BE2C (cell line): Measurements from ENCODE around the gene RBMS3.

Experiments
- DNase-seq: peaks from one replicate; pipeline ENCODE4 v3.0.0-alpha.2; 2020
- H3K27me3 ChIP-seq: fragments of 250-450 bp; sonication (Bioruptor Pico); 2 replicates; pipeline ENCODE4 v1.5.1; 2020; ENCODE audit warnings: mild to moderate bottlenecking
- H3K36me3 ChIP-seq: fragments of 250-450 bp; sonication (Bioruptor Pico); 2 replicates; pipeline ENCODE4 v1.5.1; 2020; ENCODE audit warnings: mild to moderate bottlenecking
- H3K4me1 ChIP-seq: fragments of 250-450 bp; sonication (Bioruptor Pico); 2 replicates; pipeline ENCODE4 v1.5.1; 2020
- H3K4me3 ChIP-seq: 2 replicates; pipeline ENCODE4 v1.5.1; 2011; ENCODE audit warnings: low read depth, low read length
- H3K9me3 ChIP-seq: fragments of 250-450 bp; sonication (Bioruptor Pico); 2 replicates; pipeline ENCODE4 v1.5.1; 2020
- TF ChIP-seq, protein P1 (sequence below): IDR thresholded peaks from 2 replicates; pipeline ENCODE4 v1.5.1; 2012; ENCODE audit warnings: mild to moderate bottlenecking, low read depth, low read length

The RBMS3 gene

GRCh38 chr3:29581311-29581710 lies 300.4 kb downstream of the RBMS3 start:
- no peak for DNase-seq
- H3K4me3 ChIP-seq = no peak overlapping the region
- no peaks in the 10 kb centered on the region for H3K9me3 ChIP-seq
- no peaks in the 10 kb centered on the region for H3K36me3 ChIP-seq
- H3K27me3 ChIP-seq = no peaks in the 10 kb centered on the region
- TF ChIP-seq, protein P1, sequence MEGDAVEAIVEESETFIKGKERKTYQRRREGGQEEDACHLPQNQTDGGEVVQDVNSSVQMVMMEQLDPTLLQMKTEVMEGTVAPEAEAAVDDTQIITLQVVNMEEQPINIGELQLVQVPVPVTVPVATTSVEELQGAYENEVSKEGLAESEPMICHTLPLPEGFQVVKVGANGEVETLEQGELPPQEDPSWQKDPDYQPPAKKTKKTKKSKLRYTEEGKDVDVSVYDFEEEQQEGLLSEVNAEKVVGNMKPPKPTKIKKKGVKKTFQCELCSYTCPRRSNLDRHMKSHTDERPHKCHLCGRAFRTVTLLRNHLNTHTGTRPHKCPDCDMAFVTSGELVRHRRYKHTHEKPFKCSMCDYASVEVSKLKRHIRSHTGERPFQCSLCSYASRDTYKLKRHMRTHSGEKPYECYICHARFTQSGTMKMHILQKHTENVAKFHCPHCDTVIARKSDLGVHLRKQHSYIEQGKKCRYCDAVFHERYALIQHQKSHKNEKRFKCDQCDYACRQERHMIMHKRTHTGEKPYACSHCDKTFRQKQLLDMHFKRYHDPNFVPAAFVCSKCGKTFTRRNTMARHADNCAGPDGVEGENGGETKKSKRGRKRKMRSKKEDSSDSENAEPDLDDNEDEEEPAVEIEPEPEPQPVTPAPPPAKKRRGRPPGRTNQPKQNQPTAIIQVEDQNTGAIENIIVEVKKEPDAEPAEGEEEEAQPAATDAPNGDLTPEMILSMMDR = no peak
- peaks cover 14% of the 10 kb centered on the region for H3K4me1 ChIP-seq

GRCh38 chr3:29582273-29582672 lies 301.4 kb downstream of the RBMS3 start:
- Histone ChIP-seq H3K27me3 (no peaks in the 10 kb centered on the region), H3K4me3 (no peak overlapping the region), H3K36me3 (no peaks in the 10 kb centered on the region), H3K9me3 (no peaks in the 10 kb centered on the region), H3K4me1 (peaks cover 14% of the 10 kb centered on the region)
- TF ChIP-seq, protein P1 = no peak
- no peak for DNase-seq

DNA sequence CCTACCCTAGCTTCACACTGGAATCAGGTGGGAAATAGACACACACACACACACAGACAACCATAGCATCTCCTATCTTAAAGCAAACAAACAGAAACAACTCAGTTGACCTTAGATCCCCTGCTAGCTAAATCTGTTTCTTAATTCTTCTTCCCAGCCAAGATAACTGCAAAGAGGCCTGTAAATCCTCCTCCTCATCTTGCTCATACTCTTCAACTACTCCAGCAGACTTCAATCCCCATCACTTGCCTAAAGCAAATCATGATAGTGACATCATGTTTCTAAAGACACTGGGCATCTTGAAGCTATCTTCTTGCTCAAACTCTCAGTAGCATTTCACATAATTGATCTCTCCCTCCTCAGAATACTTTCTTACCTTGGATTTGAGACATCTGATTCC lies 303.0 kb downstream of the RBMS3 start:
- Histone ChIP-seq H3K4me3 (no peak overlapping the region), H3K27me3 (no peaks in the 10 kb centered on the region), H3K9me3 (no peaks in the 10 kb centered on the region), H3K4me1 (peaks cover 14% of the 10 kb centered on the region), H3K36me3 (no peaks in the 10 kb centered on the region)
- DNase-seq = no peak
- TF ChIP-seq, protein P1 = no peak

- H3K9me3 ChIP-seq = no peaks in the 10 kb centered on the region
- DNase-seq = no peak
- no peak overlapping the region for H3K4me3 ChIP-seq
- no peaks in the 10 kb centered on the region for H3K27me3 ChIP-seq
- TF ChIP-seq, protein P1 = no peak
- H3K4me1 ChIP-seq = peaks cover 14% of the 10 kb centered on the region
- H3K36me3 ChIP-seq = no peaks in the 10 kb centered on the region
These were observed 304.5 kb downstream of the RBMS3 start for GRCh38 chr3:29585368-29585767.

DNA sequence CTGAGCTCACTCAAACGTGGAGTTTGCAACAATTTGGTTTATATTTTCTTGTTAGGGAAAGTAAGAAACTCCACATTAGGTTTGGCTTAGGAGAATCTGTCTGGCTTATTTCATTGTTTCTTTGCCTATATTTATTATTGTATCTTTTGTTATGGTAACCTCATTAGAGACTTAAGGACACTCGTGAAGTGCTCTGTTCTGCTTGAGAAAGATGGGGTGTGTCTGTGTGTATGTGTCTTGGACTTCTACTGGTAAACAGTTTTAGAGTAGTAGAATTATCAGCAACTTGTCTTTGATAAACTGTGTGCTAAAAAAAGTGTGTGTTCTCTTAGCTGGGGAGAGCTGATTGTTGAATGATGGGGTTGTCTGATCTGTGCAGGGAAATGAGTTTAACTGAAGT lies 306.5 kb downstream of the RBMS3 start:
- peaks cover under 1% of the 10 kb centered on the region for H3K4me1 ChIP-seq
- no peak for DNase-seq
- no peaks in the 10 kb centered on the region for H3K9me3 ChIP-seq
- no peak overlapping the region for H3K4me3 ChIP-seq
- no peaks in the 10 kb centered on the region for H3K27me3 ChIP-seq
- TF ChIP-seq, protein P1 = no peak
- no peaks in the 10 kb centered on the region for H3K36me3 ChIP-seq

DNA sequence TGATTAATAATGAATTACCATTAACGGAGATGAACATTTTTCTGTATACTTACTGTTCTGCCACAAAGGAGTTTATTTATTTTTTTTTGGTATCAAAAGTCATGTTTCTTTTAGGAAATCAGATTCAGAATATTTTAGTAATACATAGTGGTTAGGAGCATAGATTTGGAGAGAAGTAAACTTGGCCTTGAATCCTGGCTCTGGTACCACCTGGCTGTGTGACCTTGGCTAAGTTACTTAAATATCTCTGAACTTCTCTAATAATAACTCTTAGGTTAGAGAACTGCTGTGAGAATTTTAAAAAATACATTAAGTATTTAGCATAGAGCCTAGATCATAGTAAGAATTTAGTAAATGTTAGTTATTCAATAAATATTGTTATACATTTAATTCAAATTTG lies 309.1 kb downstream of the RBMS3 start:
- H3K4me1 ChIP-seq = no peaks in the 10 kb centered on the region; the same call in 1 of the 2 replicates
- H3K36me3 ChIP-seq = no peaks in the 10 kb centered on the region
- H3K9me3 ChIP-seq = no peaks in the 10 kb centered on the region
- DNase-seq = no peak
- no peaks in the 10 kb centered on the region for H3K27me3 ChIP-seq
- H3K4me3 ChIP-seq = no peak overlapping the region
- TF ChIP-seq, protein P1 = no peak
